KOPT-K1 (cell line): Measurements from ENCODE around the gene AGAP1.

Experiments used
- H3K27ac ChIP-seq: fragments of 200-600 bp; sonication (generic); 2 replicates; pipeline ENCODE4 v1.5.1; 2016; ENCODE audit warnings: antibody characterized with exemption, mild to moderate bottlenecking, low read depth, low read length; ENCODE audit not compliant: poor library complexity, severe bottlenecking
- H3K36me3 ChIP-seq: fragments of 200-600 bp; sonication (generic); 2 replicates; pipeline ENCODE4 v1.5.1; 2017; ENCODE audit warnings: antibody characterized with exemption, mild to moderate bottlenecking, low read length, moderate library complexity; ENCODE audit not compliant: insufficient read depth
- H3K9me3 ChIP-seq: fragments of 200-600 bp; sonication (generic); 2 replicates; pipeline ENCODE4 v1.5.1; 2017; ENCODE audit warnings: antibody characterized with exemption, low read length, mild to moderate bottlenecking; ENCODE audit not compliant: insufficient read depth, poor library complexity, severe bottlenecking

Gene AGAP1

GRCh38 chr2:235889302-235889630 lies 395.4 kb downstream of the AGAP1 start:
- no peaks in the 10 kb centered on the region for H3K9me3 ChIP-seq

GRCh38 chr2:235893129-235893698 lies 399.4 kb downstream of the AGAP1 start:
- Histone ChIP-seq H3K36me3 (no peaks in the 10 kb centered on the region), H3K9me3 (no peaks in the 10 kb centered on the region), H3K27ac (no peak overlapping the region)

More at GRCh38 chr2:235889302-235889630, 395.4 kb downstream of the AGAP1 start:
- H3K27ac ChIP-seq, result no peak overlapping the region
- H3K36me3 ChIP-seq, result no peaks in the 10 kb centered on the region

GRCh38 chr2:235894839-235895238 lies 401.0 kb downstream of the AGAP1 start:
- Histone ChIP-seq H3K36me3 (no peaks in the 10 kb centered on the region), H3K9me3 (no peaks in the 10 kb centered on the region), H3K27ac (no peak overlapping the region)

- Histone ChIP-seq H3K9me3 (no peaks in the 10 kb centered on the region), H3K27ac (no peak overlapping the region), H3K36me3 (no peaks in the 10 kb centered on the region)
These were observed 402.2 kb downstream of the AGAP1 start for GRCh38 chr2:235896061-235896460.

- H3K27ac ChIP-seq, result no peak overlapping the region
- no peaks in the 10 kb centered on the region for H3K36me3 ChIP-seq
- H3K9me3 ChIP-seq, result no peaks in the 10 kb centered on the region
These were observed 404.1 kb downstream of the AGAP1 start for GRCh38 chr2:235897992-235898391.

GRCh38 chr2:235898766-235899165 lies 404.9 kb downstream of the AGAP1 start:
- Histone ChIP-seq H3K27ac (no peak overlapping the region), H3K36me3 (no peaks in the 10 kb centered on the region)

GRCh38 chr2:235900631-235901030 lies 406.8 kb downstream of the AGAP1 start:
- no peaks in the 10 kb centered on the region for H3K9me3 ChIP-seq
- H3K27ac ChIP-seq, result no peak overlapping the region
- no peaks in the 10 kb centered on the region for H3K36me3 ChIP-seq

More at GRCh38 chr2:235898766-235899165, 404.9 kb downstream of the AGAP1 start:
- H3K9me3 ChIP-seq, result no peaks in the 10 kb centered on the region

- no peak overlapping the region for H3K27ac ChIP-seq
- no peaks in the 10 kb centered on the region for H3K36me3 ChIP-seq
- H3K9me3 ChIP-seq, result no peaks in the 10 kb centered on the region
These were observed 407.4 kb downstream of the AGAP1 start for GRCh38 chr2:235901243-235901642.

- Histone ChIP-seq H3K9me3 (no peaks in the 10 kb centered on the region), H3K27ac (no peak overlapping the region)
These were observed 410.1 kb downstream of the AGAP1 start for GRCh38 chr2:235903782-235904584.

GRCh38 chr2:235904585-235904931 lies 410.7 kb downstream of the AGAP1 start:
- no peaks in the 10 kb centered on the region for H3K36me3 ChIP-seq
- no peaks in the 10 kb centered on the region for H3K9me3 ChIP-seq
- H3K27ac ChIP-seq, result no peak overlapping the region

More at GRCh38 chr2:235903782-235904584, 410.1 kb downstream of the AGAP1 start:
- H3K36me3 ChIP-seq, result no peaks in the 10 kb centered on the region

GRCh38 chr2:235908826-235909225 lies 415.0 kb downstream of the AGAP1 start:
- Histone ChIP-seq H3K36me3 (no peaks in the 10 kb centered on the region), H3K27ac (no peak overlapping the region), H3K9me3 (no peaks in the 10 kb centered on the region)

- no peaks in the 10 kb centered on the region for H3K36me3 ChIP-seq
- no peak overlapping the region for H3K27ac ChIP-seq
- H3K9me3 ChIP-seq, result no peaks in the 10 kb centered on the region
These were observed 415.5 kb downstream of the AGAP1 start for GRCh38 chr2:235909358-235909757.

- H3K36me3 ChIP-seq, result no peaks in the 10 kb centered on the region
- H3K9me3 ChIP-seq, result no peaks in the 10 kb centered on the region
- no peak overlapping the region for H3K27ac ChIP-seq
These were observed 416.2 kb downstream of the AGAP1 start for GRCh38 chr2:235910067-235910466.

- H3K9me3 ChIP-seq, result no peaks in the 10 kb centered on the region
- no peaks in the 10 kb centered on the region for H3K36me3 ChIP-seq
- H3K27ac ChIP-seq, result no peak overlapping the region
These were observed 417.3 kb downstream of the AGAP1 start for GRCh38 chr2:235911125-235911524.

GRCh38 chr2:235911633-235912233 lies 417.9 kb downstream of the AGAP1 start:
- Histone ChIP-seq H3K27ac (no peak overlapping the region), H3K9me3 (no peaks in the 10 kb centered on the region), H3K36me3 (no peaks in the 10 kb centered on the region)

GRCh38 chr2:235914756-235915155 lies 420.9 kb downstream of the AGAP1 start:
- Histone ChIP-seq H3K36me3 (no peaks in the 10 kb centered on the region), H3K9me3 (no peaks in the 10 kb centered on the region), H3K27ac (no peak overlapping the region)
